H9 (cell line): Measurements from ENCODE around the gene CPXM1. TPM values are rescaled to one million over a fixed set of nuclear protein-coding genes. Genes with fewer than 3 reads are reported as not detected.
A peak's percentile ranks its signal among the peaks of the same experiment; 100 is the strongest.

Source experiments
- DNase-seq: peaks from one replicate; pipeline ENCODE4 v3.0.0-alpha.2; 2017
- H2AFZ ChIP-seq: one replicate; pipeline ENCODE4 v1.6.1; 2013; ENCODE audit warnings: mild to moderate bottlenecking, low read length, control low read depth, moderate library complexity
- H2AK5ac ChIP-seq: 2 replicates; pipeline ENCODE4 v1.6.1; 2013; ENCODE audit warnings: low read length, control low read depth, mixed read lengths; ENCODE audit not compliant: insufficient read length
- H2BK120ac ChIP-seq: one replicate; pipeline ENCODE4 v1.6.1; 2013; ENCODE audit warnings: low read depth, mild to moderate bottlenecking, low read length, control low read depth, inconsistent platforms; ENCODE audit not compliant: poor library complexity, severe bottlenecking
- H2BK12ac ChIP-seq: 2 replicates; pipeline ENCODE4 v1.6.1; 2013; ENCODE audit warnings: low read length, control low read depth, mixed read lengths, low read depth; ENCODE audit not compliant: insufficient read length
- H2BK15ac ChIP-seq: 2 replicates; pipeline ENCODE4 v1.6.1; 2013; ENCODE audit warnings: low read depth, low read length, control low read depth
- H2BK20ac ChIP-seq: one replicate; pipeline ENCODE4 v1.6.1; 2013; ENCODE audit warnings: low read depth, mild to moderate bottlenecking, low read length, control low read depth, inconsistent platforms; ENCODE audit not compliant: poor library complexity, severe bottlenecking
- H2BK5ac ChIP-seq: 2 replicates; pipeline ENCODE4 v1.6.1; 2013; ENCODE audit warnings: low read length, control low read depth, mixed read lengths; ENCODE audit not compliant: insufficient read length
- H3K14ac ChIP-seq: 2 replicates; pipeline ENCODE4 v1.6.1; 2013; ENCODE audit warnings: low read length, control low read depth; ENCODE audit not compliant: insufficient read depth
- H3K18ac ChIP-seq: 2 replicates; pipeline ENCODE4 v1.6.1; 2013; ENCODE audit warnings: low read depth, mild to moderate bottlenecking, mixed read lengths, low read length, control low read depth; ENCODE audit not compliant: insufficient read length
- H3K23ac ChIP-seq: 2 replicates; pipeline ENCODE4 v1.6.1; 2013; ENCODE audit warnings: low read length, control low read depth, mixed read lengths, low read depth; ENCODE audit not compliant: insufficient read length
- H3K23me2 ChIP-seq: 2 replicates; pipeline ENCODE4 v1.6.1; 2013; ENCODE audit warnings: low read depth, mild to moderate bottlenecking, mixed read lengths, low read length, control low read depth; ENCODE audit not compliant: insufficient read length, poor library complexity, severe bottlenecking
- H3K27ac ChIP-seq: 2 replicates; pipeline ENCODE4 v1.5.1; 2013; ENCODE audit warnings: low read length, control low read depth, mixed read lengths, low read depth; ENCODE audit not compliant: insufficient read length
- H3K27me3 ChIP-seq: 2 replicates; pipeline ENCODE4 v1.6.1; 2013; ENCODE audit warnings: low read length, control low read depth, inconsistent platforms; ENCODE audit not compliant: insufficient read depth
- H3K4ac ChIP-seq: 2 replicates; pipeline ENCODE4 v1.6.1; 2013; ENCODE audit warnings: low read depth, mild to moderate bottlenecking, control low read depth, inconsistent platforms, low read length, moderate library complexity
- H3K4me1 ChIP-seq: 2 replicates; pipeline ENCODE4 v1.6.1; 2013; ENCODE audit warnings: low read length, control low read depth, inconsistent platforms; ENCODE audit not compliant: insufficient read depth
- H3K4me2 ChIP-seq: 2 replicates; pipeline ENCODE4 v1.6.1; 2013; ENCODE audit warnings: low read length, control low read depth, mixed read lengths; ENCODE audit not compliant: insufficient read length, insufficient read depth
- H3K56ac ChIP-seq: 2 replicates; pipeline ENCODE4 v1.6.1; 2013; ENCODE audit warnings: low read depth, mild to moderate bottlenecking, mixed read lengths, low read length, control low read depth; ENCODE audit not compliant: insufficient read length
- H3K79me1 ChIP-seq: 2 replicates; pipeline ENCODE4 v1.6.1; 2013; ENCODE audit warnings: low read depth, mild to moderate bottlenecking, moderate library complexity, low read length, control low read depth, inconsistent platforms; ENCODE audit not compliant: insufficient read depth, poor library complexity, severe bottlenecking
- H3K79me2 ChIP-seq: 2 replicates; pipeline ENCODE4 v1.6.1; 2013; ENCODE audit warnings: low read length, control low read depth, inconsistent platforms; ENCODE audit not compliant: insufficient read depth
- H3K9ac ChIP-seq: 2 replicates; pipeline ENCODE4 v1.6.1; 2013; ENCODE audit warnings: low read length, control low read depth, mixed read lengths; ENCODE audit not compliant: insufficient read length; ENCODE audit errors: extremely low read depth
- H3K9me3 ChIP-seq: one replicate; pipeline ENCODE4 v1.6.1; 2013; ENCODE audit warnings: low read depth, low read length, inconsistent platforms; ENCODE audit not compliant: control insufficient read depth
- H3T11ph ChIP-seq: one replicate; pipeline ENCODE4 v1.6.1; 2013; ENCODE audit warnings: mild to moderate bottlenecking, low read length, control low read depth, inconsistent platforms
- H4K20me1 ChIP-seq: one replicate; pipeline ENCODE4 v1.6.1; 2013; ENCODE audit not compliant: control insufficient read depth, insufficient read length, insufficient read depth
- H4K5ac ChIP-seq: 2 replicates; pipeline ENCODE4 v1.6.1; 2013; ENCODE audit warnings: low read depth, mild to moderate bottlenecking, mixed read lengths, low read length, control low read depth; ENCODE audit not compliant: insufficient read length
- H4K8ac ChIP-seq: replicated peaks from 2 replicates; pipeline ENCODE4 v1.6.1; 2013; ENCODE audit warnings: low read length, control low read depth, mixed read lengths, low read depth; ENCODE audit not compliant: insufficient read length
- H4K91ac ChIP-seq: 2 replicates; pipeline ENCODE4 v1.6.1; 2013; ENCODE audit warnings: low read depth, mild to moderate bottlenecking, moderate library complexity, mixed read lengths, low read length, control low read depth; ENCODE audit not compliant: insufficient read length
- H3K27ac Mint-ChIP-seq, 3 experiments: 2 replicates in 2 of 3; 3 replicates in 1 of 3; pipeline ENCODE4 v1.8.0; 2020 to 2021; ENCODE audit warnings: mixed read lengths in 3 of 3, mild to moderate bottlenecking in 1 of 3, moderate library complexity in 1 of 3
- H3K27me3 Mint-ChIP-seq: 2 replicates; pipeline ENCODE4 v1.8.0; 2021; ENCODE audit warnings: low read depth, mild to moderate bottlenecking, moderate library complexity, mixed read lengths
- H3K36me3 Mint-ChIP-seq, 3 experiments: 2 replicates in 2 of 3; 3 replicates in 1 of 3; pipeline ENCODE4 v1.8.0; 2020 to 2021; ENCODE audit warnings: low read depth in 3 of 3, mixed read lengths in 3 of 3; ENCODE audit not compliant: insufficient read depth in 1 of 3
- H3K4me1 Mint-ChIP-seq, 2 experiments: 2 replicates each; pipeline ENCODE4 v1.8.0; 2020; ENCODE audit warnings: mixed read lengths in 2 of 2
- H3K4me3 Mint-ChIP-seq, 2 experiments: 2 replicates in 1 of 2; 3 replicates in 1 of 2; pipeline ENCODE4 v1.8.0; 2020 to 2021; ENCODE audit warnings: mild to moderate bottlenecking in 2 of 2, mixed read lengths in 2 of 2, moderate library complexity in 1 of 2
- H3K9me3 Mint-ChIP-seq, 2 experiments: 2 replicates in 1 of 2; 3 replicates in 1 of 2; pipeline ENCODE4 v1.8.0; 2020; ENCODE audit warnings: mild to moderate bottlenecking in 2 of 2, mixed read lengths in 2 of 2, moderate library complexity in 1 of 2
- CTCF ChIP-seq: fragments of 200-600 bp; sonication (generic); conservative IDR thresholded peaks from 3 replicates; pipeline ENCODE4 v1.8.0; 2021; ENCODE audit warnings: antibody characterized with exemption, mild to moderate bottlenecking
- WGBS: extraction: QIAGEN DNeasy Blood & Tissue Kit; methylation state at CpG from one replicate; pipeline ENCODE4 v1.1.7; 2013; ENCODE audit warnings: missing lambda C conversion rate, low lambda C conversion rate, mixed read lengths; ENCODE audit not compliant: insufficient read length; ENCODE audit errors: extremely low coverage; 5-methylcytosine and 5-hydroxymethylcytosine counted together
- total RNA-seq: library from RNA; stranded (reverse); gene quantifications from 2 replicates; pipeline ENCODE4 v1.2.1, GENCODE V29; 2021

The CPXM1 gene
- total RNA-seq, 1 experiment from 2014 or later: 69.0 TPM

- peaks cover 16 to 38% (median 23%) of the 10 kb centered on the region in 3 experiments for H3K36me3 Mint-ChIP-seq
- H3K18ac ChIP-seq: no peak overlapping the region
- no peak overlapping the region for H4K5ac ChIP-seq
- no peak for TF ChIP-seq CTCF
- no peaks in the 10 kb centered on the region; a peak in 1 of 5 replicates for H3K9me3 Mint-ChIP-seq
- H3K27ac ChIP-seq: no peak overlapping the region
- H3K4me3 Mint-ChIP-seq: peak overlapping the region; percentile 82 to 95
- H3K27me3 ChIP-seq: peaks cover 40% of the 10 kb centered on the region
- H3K4me1 ChIP-seq: peaks cover 5% of the 10 kb centered on the region; the same call in 1 of the 2 replicates
- H2AK5ac ChIP-seq: no peak overlapping the region
- H4K8ac ChIP-seq: no peak overlapping the region
- H4K91ac ChIP-seq: no peak overlapping the region
- H2BK120ac ChIP-seq: no peak overlapping the region
- no peak overlapping the region for H3K14ac ChIP-seq
- H3K27ac Mint-ChIP-seq: no peak overlapping the region
- peak overlapping the region; percentile 72 for H3K4me2 ChIP-seq
- H3K23ac ChIP-seq: no peak overlapping the region
- WGBS: no CpG with 5 or more reads among the region's 13 CpGs
- H3K56ac ChIP-seq: no peak overlapping the region
- H3K4me1 Mint-ChIP-seq: peaks cover 36 to 42% of the 10 kb centered on the region in 2 experiments
- H3T11ph ChIP-seq: no peak overlapping the region
- peaks cover 51% of the 10 kb centered on the region for H3K27me3 Mint-ChIP-seq
- H3K23me2 ChIP-seq: peaks cover 7% of the 10 kb centered on the region
- peak; percentile 31 for DNase-seq
- no peaks in the 10 kb centered on the region for H4K20me1 ChIP-seq
- H3K4ac ChIP-seq: no peak overlapping the region
- H2BK15ac ChIP-seq: no peak overlapping the region
- peak overlapping the region; percentile 56 for H2AFZ ChIP-seq
- H3K79me2 ChIP-seq: no peaks in the 10 kb centered on the region
- H2BK5ac ChIP-seq: no peak overlapping the region
- H3K9me3 ChIP-seq: no peaks in the 10 kb centered on the region
- H2BK20ac ChIP-seq: no peak overlapping the region
- no peak overlapping the region for H3K9ac ChIP-seq
- H2BK12ac ChIP-seq: no peak overlapping the region
- H3K79me1 ChIP-seq: no peaks in the 10 kb centered on the region
These were observed 880 bp upstream of the CPXM1 start for GRCh38 chr20:2801286-2801728.
